Activated T-helper 2 cell treated with anti-CD3 and anti-CD28 coated beads, Interferon-gamma antibody, Interleukin-2, Interleukin-4, amounts not matched to agents 10 μg/mL and 5 μg/mL and 100 μg/mL, durations not matched to agents 14 hours and 24 hours and 36 hours (primary cell): ENCODE data around the gene WDR81. TPM values are rescaled to one million over a fixed set of nuclear protein-coding genes. Genes with fewer than 3 reads are reported as not detected.
"Not testable (repeated sequence)": the region's sequence is repeated elsewhere in the genome, so short reads cannot be mapped to it uniquely, and the experiment has no call there.

ENCODE experiments used
- DNase-seq: peaks from one replicate; pipeline ENCODE4 v3.0.0; 2021; ENCODE audit warnings: low spot score
- H3K27ac Mint-ChIP-seq: one replicate; pipeline ENCODE4 v1.8.0; 2021; ENCODE audit warnings: mixed read lengths
- H3K27me3 Mint-ChIP-seq: one replicate; pipeline ENCODE4 v1.8.0; 2021; ENCODE audit warnings: low read depth, mixed read lengths
- H3K36me3 Mint-ChIP-seq: one replicate; pipeline ENCODE4 v1.8.0; 2021; ENCODE audit warnings: low read depth, mixed read lengths
- H3K4me1 Mint-ChIP-seq: one replicate; pipeline ENCODE4 v1.8.0; 2021; ENCODE audit warnings: low read depth, mixed read lengths
- H3K4me3 Mint-ChIP-seq: one replicate; pipeline ENCODE4 v1.8.0; 2021; ENCODE audit warnings: low read depth, mild to moderate bottlenecking, moderate library complexity, mixed read lengths
- H3K9me3 Mint-ChIP-seq: one replicate; pipeline ENCODE4 v1.8.0; 2021; ENCODE audit warnings: mixed read lengths
- intact Hi-C: fragments of 100-400 bp; cut with micrococcal nuclease; formaldehyde crosslinking; loops from one replicate; pipeline ENCODE4 v1.15.1; 2023
- total RNA-seq: library from RNA; stranded (reverse); gene quantifications from 2 replicates; pipeline ENCODE4 v1.2.3, GENCODE V29; 2022

Gene WDR81
- total RNA-seq, 1 donor from 2014 or later, result 17.3 TPM

DNA sequence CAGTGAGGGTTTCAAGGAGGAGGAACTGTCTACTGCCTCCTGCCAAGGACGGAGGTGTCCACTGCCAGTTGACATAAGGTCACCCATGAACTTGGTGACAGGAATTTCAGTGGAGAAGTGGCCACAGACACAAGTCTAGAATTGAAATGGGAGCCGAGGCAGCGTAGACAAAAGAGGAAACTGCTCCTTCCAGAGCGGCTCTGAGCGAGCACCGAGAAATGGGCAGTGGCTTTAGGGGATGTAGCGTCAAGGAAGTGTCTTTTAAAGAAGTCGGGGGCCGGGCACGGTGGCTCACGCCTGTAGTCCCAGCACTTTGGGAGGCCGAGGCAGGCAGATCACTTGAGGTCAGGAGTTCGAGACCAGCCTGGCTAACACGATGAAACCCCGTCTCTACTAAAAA is 34.3 kb downstream of the WDR81 start:
- H3K36me3 Mint-ChIP-seq, result no peaks in the 10 kb centered on the region
- DNase-seq, result no peak
- no peaks in the 10 kb centered on the region for H3K9me3 Mint-ChIP-seq

DNA sequence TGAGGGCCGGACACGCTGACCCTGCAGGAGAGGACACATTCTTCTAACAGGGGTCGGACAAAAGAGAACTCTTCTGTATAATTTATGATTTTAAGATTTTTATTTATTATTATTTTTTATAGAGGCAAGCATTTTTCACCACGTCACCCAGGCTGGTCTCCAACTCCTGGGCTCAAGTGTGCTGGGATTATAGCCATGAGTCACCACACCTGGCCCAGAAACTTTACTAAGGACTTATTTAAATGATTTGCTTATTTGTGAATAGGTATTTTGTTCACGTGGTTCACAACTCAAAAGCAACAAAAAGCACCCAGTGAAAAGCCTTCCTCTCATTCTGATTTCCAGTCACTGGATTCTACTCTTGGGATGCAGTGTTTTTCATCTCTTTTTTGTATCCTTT is 35.0 kb downstream of the WDR81 start:
- no peak for DNase-seq
- Mint-ChIP-seq H3K4me3 (no peak overlapping the region), H3K9me3 (no peaks in the 10 kb centered on the region), H3K27ac (no peak overlapping the region), H3K27me3 (peaks cover 6% of the 10 kb centered on the region), H3K36me3 (no peaks in the 10 kb centered on the region), H3K4me1 (peaks cover 15% of the 10 kb centered on the region)
- intact Hi-C loops, result no loop called here

More for the DNA sequence above, 34.3 kb downstream of the WDR81 start:
- Mint-ChIP-seq H3K4me3 (no peak overlapping the region), H3K27ac (no peak overlapping the region), H3K27me3 (peaks cover 6% of the 10 kb centered on the region), H3K4me1 (peaks cover 8% of the 10 kb centered on the region)
- intact Hi-C loops, result no loop called here

DNA sequence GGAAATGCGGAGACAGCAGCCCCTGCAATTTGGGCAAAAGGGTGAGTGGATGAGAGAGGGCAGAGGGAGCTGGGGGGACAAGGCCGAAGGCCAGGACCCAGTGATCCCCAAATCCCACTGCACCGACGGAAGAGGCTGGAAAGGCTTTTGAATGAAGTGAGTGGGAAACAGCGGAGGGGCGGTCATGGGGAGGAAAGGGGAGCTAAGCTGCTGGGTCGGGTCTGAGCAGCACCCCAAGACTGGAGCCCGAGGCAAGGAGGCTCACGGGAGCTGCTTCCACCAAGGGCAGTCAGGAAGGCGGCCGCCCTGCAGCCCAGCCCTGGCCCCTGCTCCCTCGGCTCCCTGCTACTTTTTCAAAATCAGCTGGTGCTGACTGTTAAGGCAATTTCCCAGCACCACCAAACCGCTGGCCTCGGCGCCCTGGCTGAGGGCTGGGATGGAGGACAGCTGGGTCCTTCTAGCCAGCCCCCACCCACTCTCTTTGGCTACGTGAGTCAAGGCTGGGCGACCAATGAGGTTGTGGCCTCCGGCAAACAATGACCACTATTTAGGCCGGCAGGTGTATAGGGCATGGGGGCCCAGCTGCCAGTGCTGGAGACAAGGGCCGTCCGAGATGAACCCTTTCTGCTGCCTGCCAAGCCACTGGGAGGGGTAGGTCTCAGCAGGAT is 37.9 kb downstream of the WDR81 start:
- Mint-ChIP-seq H3K36me3 (no peaks in the 10 kb centered on the region), H3K27ac (no peak overlapping the region), H3K9me3 (no peaks in the 10 kb centered on the region), H3K4me3 (no peak overlapping the region), H3K4me1 (peaks cover 17% of the 10 kb centered on the region), H3K27me3 (peaks cover 5% of the 10 kb centered on the region)
- intact Hi-C loops, result no loop called here
- no peak for DNase-seq

DNA sequence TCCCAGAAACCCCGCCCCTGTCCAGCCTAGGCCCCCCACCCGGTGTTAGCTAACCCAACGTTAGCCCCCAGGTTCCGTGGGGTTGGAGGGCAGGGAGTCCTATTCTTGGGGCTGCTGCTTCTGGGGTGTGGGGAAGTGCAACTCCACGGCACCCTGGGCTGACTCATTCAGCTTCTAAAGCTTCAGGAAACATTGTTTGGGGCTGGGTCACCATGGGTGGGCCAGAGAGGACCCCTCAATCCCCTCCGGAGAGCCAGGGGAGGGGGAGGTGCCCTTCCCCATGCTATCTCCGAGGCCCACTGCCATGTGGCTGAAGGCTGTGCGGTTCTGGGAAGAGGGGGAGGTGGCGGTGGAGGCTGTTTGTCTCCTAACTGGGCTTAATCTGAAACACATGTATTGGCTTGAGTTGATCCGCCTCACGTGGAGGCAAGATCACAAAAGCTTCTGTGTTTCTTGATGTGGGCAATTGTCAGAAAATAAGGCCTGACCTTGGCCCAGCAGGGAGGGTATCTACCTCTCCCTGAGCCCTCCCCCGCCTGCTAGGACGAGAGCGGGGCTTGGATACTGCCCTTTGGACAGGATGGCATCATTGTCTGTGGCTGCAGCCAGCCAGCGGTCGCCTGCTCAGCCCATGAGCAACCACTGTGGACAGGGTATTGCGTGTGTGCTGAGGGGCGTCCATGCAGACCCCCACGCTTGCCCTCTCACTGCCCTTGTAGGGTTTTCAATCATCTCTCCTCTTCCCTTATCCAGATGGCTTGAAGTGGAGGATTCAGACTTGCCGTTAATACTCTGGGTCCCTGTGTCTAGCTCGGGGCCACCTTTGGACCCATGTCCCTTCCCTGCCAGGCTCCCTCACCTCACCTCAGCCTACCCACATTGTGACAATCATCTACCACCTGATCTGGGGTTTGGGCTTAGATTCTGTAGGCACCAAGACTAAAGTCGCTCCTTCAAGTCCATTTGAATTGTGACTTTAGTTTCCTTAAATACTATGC is 38.7 kb downstream of the WDR81 start:
- intact Hi-C loops, result no loop called here
- H3K9me3 Mint-ChIP-seq, result no peaks in the 10 kb centered on the region
- H3K27ac Mint-ChIP-seq, result peak overlapping the region; percentile 71
- H3K36me3 Mint-ChIP-seq, result no peaks in the 10 kb centered on the region
- H3K4me3 Mint-ChIP-seq, result no peak overlapping the region
- no peak for DNase-seq
- peaks cover 17% of the 10 kb centered on the region for H3K4me1 Mint-ChIP-seq
- H3K27me3 Mint-ChIP-seq, result peaks cover 5% of the 10 kb centered on the region

DNA sequence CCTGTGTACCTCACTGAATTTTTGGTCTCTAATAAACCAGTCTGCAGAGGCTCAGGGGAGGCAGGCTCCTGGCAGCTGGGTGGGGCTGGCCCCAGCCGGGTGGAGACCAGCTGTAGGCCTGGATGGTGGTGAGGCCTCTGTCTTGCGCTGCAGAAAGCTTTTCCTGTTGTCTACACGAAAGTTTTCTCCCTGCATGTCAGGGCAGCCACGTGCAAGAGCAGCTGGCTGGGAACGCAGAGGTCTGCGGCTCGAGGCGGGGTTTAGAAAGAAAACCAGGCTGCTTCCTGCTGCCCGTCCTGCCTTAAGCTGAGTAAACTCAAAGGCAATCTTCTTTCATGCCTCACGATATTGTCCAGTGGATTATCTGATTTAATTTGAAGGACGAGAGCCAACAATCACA is 39.8 kb downstream of the WDR81 start:
- intact Hi-C loops, result no loop called here
- peak overlapping the region; percentile 71 for H3K27ac Mint-ChIP-seq

DNA sequence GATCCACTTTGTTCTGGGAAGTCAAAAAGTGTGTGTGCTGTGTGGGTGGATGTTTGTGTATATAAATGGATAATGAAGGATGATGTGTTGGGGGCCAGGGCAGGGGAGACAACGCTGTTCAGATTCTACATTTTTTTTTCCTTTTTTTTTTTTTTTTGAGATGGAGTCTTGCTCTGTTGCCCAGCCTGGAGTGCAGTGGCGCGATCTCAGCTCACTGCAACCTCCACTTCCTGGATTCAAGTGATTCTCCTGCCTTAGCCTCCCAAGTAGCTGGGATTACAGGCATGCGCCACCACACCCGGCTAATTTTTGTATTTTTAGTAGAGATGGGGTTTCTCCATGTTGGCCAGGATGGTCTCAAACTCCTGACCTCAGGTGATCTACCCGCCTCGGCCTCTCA is 40.2 kb downstream of the WDR81 start:
- peak overlapping the region; percentile 71 for H3K27ac Mint-ChIP-seq
- H3K27me3 Mint-ChIP-seq, result not testable (repeated sequence)

More for the DNA sequence above, 39.8 kb downstream of the WDR81 start:
- peaks cover 17% of the 10 kb centered on the region for H3K4me1 Mint-ChIP-seq
- no peaks in the 10 kb centered on the region for H3K27me3 Mint-ChIP-seq
- H3K9me3 Mint-ChIP-seq, result no peaks in the 10 kb centered on the region
- H3K4me3 Mint-ChIP-seq, result no peak overlapping the region
- peak; percentile 75 for DNase-seq
- no peaks in the 10 kb centered on the region for H3K36me3 Mint-ChIP-seq

DNA sequence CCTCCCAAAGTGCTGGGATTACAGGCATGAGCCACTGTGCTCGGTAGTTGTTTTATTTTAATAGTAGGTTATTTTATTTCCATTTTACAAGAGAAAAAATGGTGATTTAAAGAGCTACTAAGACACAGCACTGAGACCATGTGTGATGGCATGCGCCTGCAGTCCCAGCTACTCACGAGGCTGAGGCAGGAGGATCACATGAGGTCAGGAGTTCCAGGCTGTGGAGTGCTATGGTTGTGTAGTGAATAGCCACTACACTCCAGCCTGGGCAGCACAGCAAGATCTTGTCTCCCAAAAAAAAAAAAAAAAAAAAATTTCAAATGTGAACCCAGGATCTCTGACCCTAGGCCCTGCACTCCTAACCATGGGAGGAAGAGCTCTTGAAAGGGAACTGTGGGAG is 41.1 kb downstream of the WDR81 start:
- H3K27me3 Mint-ChIP-seq, result no peaks in the 10 kb centered on the region
- no peak overlapping the region for H3K27ac Mint-ChIP-seq
- H3K9me3 Mint-ChIP-seq, result no peaks in the 10 kb centered on the region
- H3K4me3 Mint-ChIP-seq, result no peak overlapping the region
- H3K36me3 Mint-ChIP-seq, result no peaks in the 10 kb centered on the region
- intact Hi-C loops, result no loop called here
- H3K4me1 Mint-ChIP-seq, result peaks cover 18% of the 10 kb centered on the region
- no peak for DNase-seq

More for the DNA sequence above, 40.2 kb downstream of the WDR81 start:
- H3K9me3 Mint-ChIP-seq, intact Hi-C loops, H3K4me3 Mint-ChIP-seq, DNase-seq, H3K36me3 Mint-ChIP-seq: not testable (repeated sequence)
- peaks cover 18% of the 10 kb centered on the region for H3K4me1 Mint-ChIP-seq

DNA sequence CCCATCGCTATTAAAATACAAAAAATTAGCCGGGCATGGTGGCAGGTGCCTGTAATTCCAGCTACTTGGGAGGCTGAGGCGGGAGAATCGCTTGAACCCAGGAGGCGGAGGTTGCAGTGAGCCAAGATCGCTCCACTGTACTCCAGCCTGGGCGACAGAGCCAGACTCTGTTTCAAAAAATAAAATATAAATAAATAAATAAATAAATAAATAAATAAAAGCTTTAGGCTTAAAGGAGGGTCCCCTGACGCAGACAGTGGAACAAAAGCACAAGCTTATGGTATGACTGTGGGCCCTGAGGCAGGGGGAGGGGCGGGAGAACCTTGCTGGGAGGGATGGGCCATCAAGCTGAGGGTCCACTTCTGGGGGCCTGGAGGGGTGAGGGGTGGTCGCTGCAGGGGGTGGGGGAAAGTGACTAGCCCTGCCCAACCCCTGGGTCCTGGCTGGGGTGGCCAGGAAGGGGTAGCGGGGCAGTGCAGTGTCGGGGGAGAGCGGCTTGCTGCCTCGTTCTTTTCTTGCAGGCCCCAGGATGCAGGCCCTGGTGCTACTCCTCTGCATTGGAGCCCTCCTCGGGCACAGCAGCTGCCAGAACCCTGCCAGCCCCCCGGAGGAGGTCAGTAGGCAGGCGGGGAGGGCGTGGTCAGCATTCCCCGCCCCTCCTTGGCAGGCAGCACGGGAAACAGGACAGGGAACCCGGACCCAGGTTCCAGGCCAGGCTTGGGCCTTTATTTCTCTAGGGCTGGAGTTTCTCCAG is 42.1 kb downstream of the WDR81 start:
- Mint-ChIP-seq H3K36me3 (no peaks in the 10 kb centered on the region), H3K27ac (no peak overlapping the region), H3K9me3 (no peaks in the 10 kb centered on the region), H3K27me3 (no peaks in the 10 kb centered on the region), H3K4me3 (no peak overlapping the region), H3K4me1 (peaks cover 18% of the 10 kb centered on the region)
- intact Hi-C loops, result no loop called here
- DNase-seq, result no peak

DNA sequence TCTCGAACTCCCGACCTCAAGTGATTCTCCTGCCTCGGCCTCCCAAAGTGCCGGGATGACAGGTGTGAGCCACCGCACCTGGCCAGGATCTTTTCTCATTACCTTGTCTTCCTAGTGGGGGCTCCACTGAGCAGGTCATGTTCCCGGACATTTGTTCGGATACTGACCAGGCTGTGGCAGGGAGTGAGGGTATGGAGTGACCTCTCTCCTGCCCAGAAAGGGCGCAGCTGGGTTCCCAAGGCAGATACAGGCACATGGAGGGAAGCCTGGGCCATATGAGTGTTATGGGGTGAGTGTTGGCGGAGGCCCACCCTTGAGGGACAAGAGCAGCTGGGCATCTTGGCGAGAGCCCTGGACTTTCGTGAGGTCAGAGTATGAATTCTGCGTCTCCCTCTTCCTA is 42.9 kb downstream of the WDR81 start:
- Mint-ChIP-seq H3K4me1 (peaks cover 18% of the 10 kb centered on the region), H3K4me3 (no peak overlapping the region), H3K9me3 (no peaks in the 10 kb centered on the region), H3K27me3 (no peaks in the 10 kb centered on the region), H3K27ac (no peak overlapping the region), H3K36me3 (no peaks in the 10 kb centered on the region)
- no peak for DNase-seq
- intact Hi-C loops, result no loop called here

DNA sequence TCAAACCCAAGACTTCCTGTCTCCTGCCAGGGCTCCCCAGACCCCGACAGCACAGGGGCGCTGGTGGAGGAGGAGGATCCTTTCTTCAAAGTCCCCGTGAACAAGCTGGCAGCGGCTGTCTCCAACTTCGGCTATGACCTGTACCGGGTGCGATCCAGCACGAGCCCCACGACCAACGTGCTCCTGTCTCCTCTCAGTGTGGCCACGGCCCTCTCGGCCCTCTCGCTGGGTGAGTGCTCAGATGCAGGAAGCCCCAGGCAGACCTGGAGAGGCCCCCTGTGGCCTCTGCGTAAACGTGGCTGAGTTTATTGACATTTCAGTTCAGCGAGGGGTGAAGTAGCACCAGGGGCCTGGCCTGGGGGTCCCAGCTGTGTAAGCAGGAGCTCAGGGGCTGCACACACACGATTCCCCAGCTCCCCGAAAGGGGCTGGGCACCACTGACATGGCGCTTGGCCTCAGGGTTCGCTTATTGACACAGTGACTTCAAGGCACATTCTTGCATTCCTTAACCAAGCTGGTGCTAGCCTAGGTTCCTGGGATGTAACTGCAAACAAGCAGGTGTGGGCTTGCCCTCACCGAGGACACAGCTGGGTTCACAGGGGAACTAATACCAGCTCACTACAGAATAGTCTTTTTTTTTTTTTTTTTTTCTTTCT is 45.4 kb downstream of the WDR81 start:
- Mint-ChIP-seq H3K4me1 (peaks cover 2% of the 10 kb centered on the region), H3K4me3 (no peak overlapping the region)
- no peak for DNase-seq

DNA sequence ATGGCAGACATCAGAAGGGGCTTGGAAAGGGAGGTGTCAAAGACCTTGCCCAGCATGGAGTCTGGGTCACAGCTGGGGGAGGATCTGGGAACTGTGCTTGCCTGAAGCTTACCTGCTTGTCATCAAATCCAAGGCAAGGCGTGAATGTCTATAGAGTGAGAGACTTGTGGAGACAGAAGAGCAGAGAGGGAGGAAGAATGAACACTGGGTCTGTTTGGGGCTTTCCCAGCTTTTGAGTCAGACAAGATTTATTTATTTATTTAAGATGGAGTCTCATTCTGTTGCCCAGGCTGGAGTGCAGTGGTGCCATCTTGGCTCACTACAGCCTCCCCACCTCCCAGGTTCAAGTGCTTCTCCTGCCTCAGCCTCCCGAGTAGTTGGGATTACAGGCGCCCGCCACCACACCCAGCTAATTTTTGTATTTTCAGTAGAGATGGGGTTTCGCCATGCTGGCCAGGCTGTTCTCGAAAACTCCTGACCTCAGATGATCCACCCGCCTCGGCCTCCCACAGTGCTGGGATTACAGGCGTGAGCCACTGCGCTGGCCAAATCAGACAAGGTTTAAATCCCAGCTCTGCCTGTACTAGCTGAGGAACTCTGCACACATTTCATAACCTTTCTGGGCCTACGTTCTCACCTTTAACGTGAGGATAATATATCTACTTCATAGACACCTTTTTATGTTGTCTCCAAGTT is 48.6 kb downstream of the WDR81 start:
- H3K9me3 Mint-ChIP-seq, H3K27me3 Mint-ChIP-seq, intact Hi-C loops, H3K4me3 Mint-ChIP-seq, DNase-seq, H3K4me1 Mint-ChIP-seq, H3K27ac Mint-ChIP-seq: not testable (repeated sequence)
- peaks cover 13% of the 10 kb centered on the region for H3K36me3 Mint-ChIP-seq

More for the DNA sequence above, 45.4 kb downstream of the WDR81 start:
- peaks cover 2% of the 10 kb centered on the region for H3K36me3 Mint-ChIP-seq
- H3K27me3 Mint-ChIP-seq, result no peaks in the 10 kb centered on the region
- H3K9me3 Mint-ChIP-seq, result no peaks in the 10 kb centered on the region
- no peak overlapping the region for H3K27ac Mint-ChIP-seq
- intact Hi-C loops, result no loop called here

DNA sequence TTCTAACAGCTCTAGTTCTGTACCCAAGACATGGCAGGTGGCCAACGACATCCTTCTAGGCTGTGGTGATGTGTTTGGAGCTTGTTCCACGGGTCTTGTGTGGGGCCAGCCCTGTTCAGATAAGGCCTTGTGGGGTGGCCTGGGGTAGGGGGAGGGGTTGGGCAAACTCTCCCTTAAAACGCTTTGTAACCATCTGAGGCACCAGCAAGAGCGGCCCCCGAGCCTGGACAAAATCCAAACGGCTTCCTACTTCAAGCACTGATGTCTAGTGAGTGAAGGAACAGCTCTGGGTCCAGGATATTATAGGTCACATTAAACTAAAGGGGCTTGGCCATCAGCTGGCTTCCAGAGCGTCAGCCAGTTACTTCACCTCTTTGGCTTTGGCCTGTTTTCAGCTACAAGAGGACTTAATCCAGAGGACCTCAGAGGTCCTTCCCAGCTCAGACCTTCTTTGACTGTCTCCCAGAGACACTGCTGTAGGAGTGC is 49.2 kb downstream of the WDR81 start:
- H3K27me3 Mint-ChIP-seq, result no peaks in the 10 kb centered on the region
- H3K27ac Mint-ChIP-seq, result no peak overlapping the region
- peaks cover 19% of the 10 kb centered on the region for H3K36me3 Mint-ChIP-seq
- no peaks in the 10 kb centered on the region for H3K9me3 Mint-ChIP-seq
- intact Hi-C loops, result no loop called here
- H3K4me3 Mint-ChIP-seq, result no peak overlapping the region
- H3K4me1 Mint-ChIP-seq, result peaks cover 2% of the 10 kb centered on the region
- DNase-seq, result no peak
